GM12878 (cell line): Measurements from ENCODE around the gene C15orf62.

ENCODE experiments used
- ZNF384 ChIP-seq: IDR thresholded peaks from 2 replicates; pipeline ENCODE4 v1.6.1; 2012; ENCODE audit warnings: low read depth, mild to moderate bottlenecking, low read length, improper control_type of control experiment, borderline replicate concordance
- TF ChIP-seq, protein P1 (sequence below), 3 experiments: IDR thresholded peaks in 2 of 3; conservative IDR thresholded peaks in 1 of 3; 2 replicates each; pipeline ENCODE4 v1.5.1; 2011; ENCODE audit warnings: low read depth in 3 of 3, low read length in 3 of 3, mild to moderate bottlenecking in 3 of 3, control low read depth in 2 of 3, moderate library complexity in 2 of 3, inconsistent platforms in 1 of 3, mixed read lengths in 1 of 3; ENCODE audit not compliant: control insufficient read depth in 2 of 3, insufficient read depth in 1 of 3; ENCODE audit errors: extremely low read depth in 1 of 3

DNA sequence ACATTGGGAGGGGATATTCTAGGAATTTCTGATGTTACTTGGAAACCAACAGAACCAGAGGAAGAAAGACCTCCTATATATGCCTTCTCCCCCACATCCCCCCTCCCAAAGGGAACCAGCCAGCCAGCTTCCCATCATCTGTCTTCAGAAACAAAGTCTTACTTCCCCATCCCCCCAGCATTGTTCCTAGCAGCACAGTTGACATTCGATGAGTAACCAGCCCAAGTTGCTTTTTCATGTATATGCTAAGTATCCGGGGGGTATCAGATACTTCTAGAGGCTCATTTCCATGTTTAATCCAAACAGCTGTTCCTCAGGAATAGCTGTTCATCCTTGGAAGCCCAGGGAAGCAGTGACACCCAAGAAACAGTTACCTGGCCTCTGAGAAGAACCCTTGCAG, 30.7 kb upstream of the C15orf62 start:
- TF ChIP-seq, protein P1, sequence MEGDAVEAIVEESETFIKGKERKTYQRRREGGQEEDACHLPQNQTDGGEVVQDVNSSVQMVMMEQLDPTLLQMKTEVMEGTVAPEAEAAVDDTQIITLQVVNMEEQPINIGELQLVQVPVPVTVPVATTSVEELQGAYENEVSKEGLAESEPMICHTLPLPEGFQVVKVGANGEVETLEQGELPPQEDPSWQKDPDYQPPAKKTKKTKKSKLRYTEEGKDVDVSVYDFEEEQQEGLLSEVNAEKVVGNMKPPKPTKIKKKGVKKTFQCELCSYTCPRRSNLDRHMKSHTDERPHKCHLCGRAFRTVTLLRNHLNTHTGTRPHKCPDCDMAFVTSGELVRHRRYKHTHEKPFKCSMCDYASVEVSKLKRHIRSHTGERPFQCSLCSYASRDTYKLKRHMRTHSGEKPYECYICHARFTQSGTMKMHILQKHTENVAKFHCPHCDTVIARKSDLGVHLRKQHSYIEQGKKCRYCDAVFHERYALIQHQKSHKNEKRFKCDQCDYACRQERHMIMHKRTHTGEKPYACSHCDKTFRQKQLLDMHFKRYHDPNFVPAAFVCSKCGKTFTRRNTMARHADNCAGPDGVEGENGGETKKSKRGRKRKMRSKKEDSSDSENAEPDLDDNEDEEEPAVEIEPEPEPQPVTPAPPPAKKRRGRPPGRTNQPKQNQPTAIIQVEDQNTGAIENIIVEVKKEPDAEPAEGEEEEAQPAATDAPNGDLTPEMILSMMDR (IDR thresholded peaks at IDR 0.05 in 2 of 3, conservative IDR thresholded peaks at IDR 0.05 in 1 of 3; ENCODE audit: control insufficient read depth in 2 of 3, extremely low read depth in 1 of 3, insufficient read depth in 1 of 3, low read depth in 3 of 3, low read length in 3 of 3), result no peak
- no peak for TF ChIP-seq ZNF384
